Thymus (tissue), 11 donors: ENCODE data around the gene LRP1B. TPM values are rescaled to one million over a fixed set of nuclear protein-coding genes. Genes with fewer than 3 reads are reported as not detected.

ENCODE experiments used
- DNase-seq, 9 donors: peaks; one replicate each; pipeline ENCODE4 v3.0.0-alpha.2; 2013; ENCODE audit warnings: low spot score in 9 of 9, low read depth in 6 of 9, missing footprints in 1 of 9
- H3K27ac ChIP-seq, 2 donors: one replicate each; pipeline ENCODE4 v1.5.1; 2013; ENCODE audit warnings: control low read depth in 1 of 2, low read depth in 1 of 2, low read length in 1 of 2, mild to moderate bottlenecking in 1 of 2, moderate library complexity in 1 of 2
- H3K27me3 ChIP-seq, 2 donors: one replicate each; pipeline ENCODE4 v1.5.1; 2013; ENCODE audit warnings: low read length in 1 of 2; ENCODE audit not compliant: control insufficient read depth in 2 of 2, insufficient read depth in 1 of 2
- H3K36me3 ChIP-seq, 2 donors: one replicate each; pipeline ENCODE4 v1.5.1; 2013; ENCODE audit warnings: low read length in 1 of 2, mild to moderate bottlenecking in 1 of 2, moderate library complexity in 1 of 2; ENCODE audit not compliant: control insufficient read depth in 2 of 2, insufficient read depth in 2 of 2
- H3K4me1 ChIP-seq, 2 donors: one replicate each; pipeline ENCODE4 v1.5.1; 2013; ENCODE audit warnings: low read length in 2 of 2; ENCODE audit not compliant: control insufficient read depth in 2 of 2, insufficient read depth in 2 of 2
- H3K4me3 ChIP-seq, 2 donors: one replicate each; pipeline ENCODE4 v1.5.1; 2013; ENCODE audit warnings: low read length in 2 of 2, control low read depth in 1 of 2, mild to moderate bottlenecking in 1 of 2
- H3K9me3 ChIP-seq, 2 donors: one replicate each; pipeline ENCODE4 v1.5.1; 2013; ENCODE audit warnings: low read length in 1 of 2, mild to moderate bottlenecking in 1 of 2; ENCODE audit not compliant: control insufficient read depth in 2 of 2, insufficient read depth in 1 of 2
- WGBS: extraction: QIAGEN DNeasy Blood & Tissue Kit; methylation state at CpG from one replicate; pipeline ENCODE4 v1.1.7; 2013; 5-methylcytosine and 5-hydroxymethylcytosine counted together
- polyA plus RNA-seq: library from polyadenylated mRNA; stranded (reverse); fragments of 200-250 nt; gene quantifications from one replicate; pipeline ENCODE4 v1.2.3, GENCODE V29; 2013
- total RNA-seq: library from RNA; stranded (reverse); fragments of 120-200 nt; gene quantifications from one replicate; pipeline ENCODE4 v1.2.4, GENCODE V29; 2013
- donor health status: healthy.

The LRP1B gene
- total and polyA plus RNA-seq, 2 donors, result 0.18 to 0.28 TPM

GRCh38 chr2:141475801-141476200, 655.0 kb downstream of the LRP1B start:
- Histone ChIP-seq H3K9me3 (no peaks in the 10 kb centered on the region), H3K36me3 (no peaks in the 10 kb centered on the region), H3K27ac (no peak overlapping the region), H3K27me3 (no peaks in the 10 kb centered on the region), H3K4me3 (no peak overlapping the region), H3K4me1 (no peaks in the 10 kb centered on the region)
- DNase-seq, result no peak
- WGBS, result 80% methylated on average over 6 of the region's 6 CpGs

GRCh38 chr2:141468761-141469160, 662.1 kb downstream of the LRP1B start:
- WGBS, result 82% methylated on average over 6 of the region's 6 CpGs
- no peaks in the 10 kb centered on the region for H3K27me3 ChIP-seq
- DNase-seq, result no peak

GRCh38 chr2:141467331-141467730, 663.5 kb downstream of the LRP1B start:
- H3K36me3 ChIP-seq, result no peaks in the 10 kb centered on the region
- no peak overlapping the region for H3K27ac ChIP-seq
- 90% methylated on average over 1 of the region's 1 CpG for WGBS
- H3K27me3 ChIP-seq, result no peaks in the 10 kb centered on the region
- no peaks in the 10 kb centered on the region for H3K9me3 ChIP-seq
- no peak for DNase-seq
- H3K4me3 ChIP-seq, result no peak overlapping the region
- no peaks in the 10 kb centered on the region for H3K4me1 ChIP-seq

More at GRCh38 chr2:141468761-141469160, 662.1 kb downstream of the LRP1B start:
- Histone ChIP-seq H3K9me3 (no peaks in the 10 kb centered on the region), H3K36me3 (no peaks in the 10 kb centered on the region), H3K4me1 (no peaks in the 10 kb centered on the region), H3K27ac (no peak overlapping the region), H3K4me3 (no peak overlapping the region)

- no peak overlapping the region for H3K27ac ChIP-seq
- no peak for DNase-seq
- no peaks in the 10 kb centered on the region for H3K4me1 ChIP-seq
- no peaks in the 10 kb centered on the region for H3K36me3 ChIP-seq
- H3K9me3 ChIP-seq, result no peaks in the 10 kb centered on the region
- no peak overlapping the region for H3K4me3 ChIP-seq
- H3K27me3 ChIP-seq, result no peaks in the 10 kb centered on the region
Measured at GRCh38 chr2:141464995-141465394, 665.8 kb downstream of the LRP1B start.

GRCh38 chr2:141458351-141458750, 672.5 kb downstream of the LRP1B start:
- H3K4me1 ChIP-seq, result no peaks in the 10 kb centered on the region
- H3K36me3 ChIP-seq, result no peaks in the 10 kb centered on the region
- no peaks in the 10 kb centered on the region for H3K9me3 ChIP-seq
- H3K27ac ChIP-seq, result no peak overlapping the region
- H3K4me3 ChIP-seq, result no peak overlapping the region
- WGBS, result 81% methylated on average over 7 of the region's 7 CpGs
- no peaks in the 10 kb centered on the region for H3K27me3 ChIP-seq
- no peak for DNase-seq

- no peaks in the 10 kb centered on the region for H3K36me3 ChIP-seq
- no peaks in the 10 kb centered on the region for H3K9me3 ChIP-seq
- H3K27ac ChIP-seq, result no peak overlapping the region
- 55% methylated on average over 2 of the region's 2 CpGs for WGBS
- no peak overlapping the region for H3K4me3 ChIP-seq
- DNase-seq, result no peak
- H3K27me3 ChIP-seq, result no peaks in the 10 kb centered on the region
- no peaks in the 10 kb centered on the region for H3K4me1 ChIP-seq
Measured at GRCh38 chr2:141455877-141456276, 674.9 kb downstream of the LRP1B start.

- no peaks in the 10 kb centered on the region for H3K36me3 ChIP-seq
- no peak for DNase-seq
- no peak overlapping the region for H3K27ac ChIP-seq
- H3K4me1 ChIP-seq, result no peaks in the 10 kb centered on the region
- H3K4me3 ChIP-seq, result no peak overlapping the region
- WGBS, result 93% methylated on average over 7 of the region's 7 CpGs
- no peaks in the 10 kb centered on the region for H3K9me3 ChIP-seq
- no peaks in the 10 kb centered on the region for H3K27me3 ChIP-seq
Measured at GRCh38 chr2:141455211-141455826, 675.5 kb downstream of the LRP1B start.

- no peaks in the 10 kb centered on the region for H3K36me3 ChIP-seq
- H3K4me1 ChIP-seq, result no peaks in the 10 kb centered on the region
- H3K9me3 ChIP-seq, result no peaks in the 10 kb centered on the region
- no peaks in the 10 kb centered on the region for H3K27me3 ChIP-seq
- WGBS, result 96% methylated on average over 17 of the region's 17 CpGs
- no peak overlapping the region for H3K27ac ChIP-seq
- H3K4me3 ChIP-seq, result no peak overlapping the region
- no peak for DNase-seq
Measured at GRCh38 chr2:141440072-141440635, 690.7 kb downstream of the LRP1B start.

- DNase-seq, result no peak
- Histone ChIP-seq H3K27ac (no peak overlapping the region), H3K4me1 (no peaks in the 10 kb centered on the region), H3K36me3 (no peaks in the 10 kb centered on the region), H3K27me3 (no peaks in the 10 kb centered on the region), H3K9me3 (no peaks in the 10 kb centered on the region), H3K4me3 (no peak overlapping the region)
Measured at GRCh38 chr2:141439524-141439923, 691.3 kb downstream of the LRP1B start.
